Ovary (tissue), 3 donors: ENCODE measurements around the gene SLPI.

Experiments
- EP300 ChIP-seq: sonication (generic); formaldehyde crosslinking; IDR thresholded peaks from one replicate; pipeline ENCODE4 v1.6.1; 2017; ENCODE audit warnings: antibody characterized with exemption
- POLR2A ChIP-seq: fragments of 450-650 bp; IDR thresholded peaks from one replicate; pipeline ENCODE4 v1.6.1; 2017; ENCODE audit warnings: antibody characterized with exemption, mild to moderate bottlenecking, moderate library complexity
- TF ChIP-seq, protein P1 (sequence below), 3 donors: fragments of 450-650 bp in 2 of 3; fragments of 200-600 bp in 1 of 3; IDR thresholded peaks; one replicate each; pipeline versions ENCODE4 v1.5.1 to v1.8.0; 2016 to 2022; ENCODE audit warnings: antibody characterized with exemption in 3 of 3, mild to moderate bottlenecking in 1 of 3
- donor health status: DM: no; HTN: no; CAD: no.

- TF ChIP-seq, protein P1, sequence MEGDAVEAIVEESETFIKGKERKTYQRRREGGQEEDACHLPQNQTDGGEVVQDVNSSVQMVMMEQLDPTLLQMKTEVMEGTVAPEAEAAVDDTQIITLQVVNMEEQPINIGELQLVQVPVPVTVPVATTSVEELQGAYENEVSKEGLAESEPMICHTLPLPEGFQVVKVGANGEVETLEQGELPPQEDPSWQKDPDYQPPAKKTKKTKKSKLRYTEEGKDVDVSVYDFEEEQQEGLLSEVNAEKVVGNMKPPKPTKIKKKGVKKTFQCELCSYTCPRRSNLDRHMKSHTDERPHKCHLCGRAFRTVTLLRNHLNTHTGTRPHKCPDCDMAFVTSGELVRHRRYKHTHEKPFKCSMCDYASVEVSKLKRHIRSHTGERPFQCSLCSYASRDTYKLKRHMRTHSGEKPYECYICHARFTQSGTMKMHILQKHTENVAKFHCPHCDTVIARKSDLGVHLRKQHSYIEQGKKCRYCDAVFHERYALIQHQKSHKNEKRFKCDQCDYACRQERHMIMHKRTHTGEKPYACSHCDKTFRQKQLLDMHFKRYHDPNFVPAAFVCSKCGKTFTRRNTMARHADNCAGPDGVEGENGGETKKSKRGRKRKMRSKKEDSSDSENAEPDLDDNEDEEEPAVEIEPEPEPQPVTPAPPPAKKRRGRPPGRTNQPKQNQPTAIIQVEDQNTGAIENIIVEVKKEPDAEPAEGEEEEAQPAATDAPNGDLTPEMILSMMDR (IDR thresholded peaks at IDR 0.05) = no peak
- no peak for TF ChIP-seq POLR2A
- no peak for TF ChIP-seq EP300
These were observed 24.9 kb downstream of the SLPI start for GRCh38 chr20:45229264-45230056.
